Uterus (tissue), 2 donors: ENCODE measurements around the gene ARPC2.

Experiments used
- CTCF ChIP-seq, 4 experiments: fragments of 200-600 bp in 2 of 4; fragments of 450-650 bp in 2 of 4; sonication (generic) in 2 of 4; IDR thresholded peaks; one replicate each; pipeline ENCODE4 v1.5.1; 2016 to 2019; ENCODE audit warnings: antibody characterized with exemption in 4 of 4, mild to moderate bottlenecking in 2 of 4, moderate library complexity in 1 of 4
- POLR2A ChIP-seq, 2 donors: fragments of 450-650 bp; IDR thresholded peaks; one replicate each; pipeline ENCODE4 v1.6.1; 2016; ENCODE audit warnings: antibody characterized with exemption in 2 of 2, mild to moderate bottlenecking in 1 of 2, moderate library complexity in 1 of 2

DNA sequence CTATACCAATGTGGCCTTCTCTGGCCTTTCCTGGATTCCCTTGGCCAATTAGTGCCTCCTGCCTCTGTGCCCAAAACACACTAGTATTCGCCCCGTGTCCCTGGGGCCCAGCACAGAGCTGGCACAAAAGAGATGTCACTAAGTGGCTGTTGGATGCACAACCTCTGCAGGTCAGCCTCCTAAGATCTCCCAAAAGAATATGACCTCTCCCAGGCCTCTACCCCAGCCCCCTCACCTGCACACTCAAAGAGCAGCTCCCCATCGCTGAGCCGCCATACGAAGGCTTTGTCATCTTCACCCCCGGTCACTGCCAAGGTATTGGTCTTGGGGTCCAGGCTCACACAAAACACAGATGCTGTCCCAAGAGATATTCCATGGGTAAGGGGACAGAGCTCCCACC is 50.3 kb downstream of the ARPC2 start:
- TF ChIP-seq CTCF (IDR thresholded peaks at IDR 0.05), result no peak
- no peak for TF ChIP-seq POLR2A (IDR thresholded peaks at IDR 0.05)
